Right lobe of liver (tissue), 4 donors: ENCODE data around the gene KLHL30.

Experiments used
- POLR2A ChIP-seq: fragments of 450-650 bp; IDR thresholded peaks from one replicate; pipeline ENCODE4 v1.6.1; 2017; ENCODE audit warnings: antibody characterized with exemption, mild to moderate bottlenecking
- TF ChIP-seq, protein P1 (sequence below), 4 donors: fragments of 200-600 bp in 3 of 4; fragments of 450-650 bp in 1 of 4; IDR thresholded peaks; one replicate each; pipeline versions ENCODE4 v1.5.1 to v1.8.0; 2016 to 2022; ENCODE audit warnings: antibody characterized with exemption in 4 of 4, mild to moderate bottlenecking in 2 of 4
- donor health status: DM: no; HTN: no; CAD: no.
- donor health status: DM: no; HTN: no; CAD: no.
- donor health status: DM: no; HTN: yes; CAD: no.

- TF ChIP-seq, protein P1, sequence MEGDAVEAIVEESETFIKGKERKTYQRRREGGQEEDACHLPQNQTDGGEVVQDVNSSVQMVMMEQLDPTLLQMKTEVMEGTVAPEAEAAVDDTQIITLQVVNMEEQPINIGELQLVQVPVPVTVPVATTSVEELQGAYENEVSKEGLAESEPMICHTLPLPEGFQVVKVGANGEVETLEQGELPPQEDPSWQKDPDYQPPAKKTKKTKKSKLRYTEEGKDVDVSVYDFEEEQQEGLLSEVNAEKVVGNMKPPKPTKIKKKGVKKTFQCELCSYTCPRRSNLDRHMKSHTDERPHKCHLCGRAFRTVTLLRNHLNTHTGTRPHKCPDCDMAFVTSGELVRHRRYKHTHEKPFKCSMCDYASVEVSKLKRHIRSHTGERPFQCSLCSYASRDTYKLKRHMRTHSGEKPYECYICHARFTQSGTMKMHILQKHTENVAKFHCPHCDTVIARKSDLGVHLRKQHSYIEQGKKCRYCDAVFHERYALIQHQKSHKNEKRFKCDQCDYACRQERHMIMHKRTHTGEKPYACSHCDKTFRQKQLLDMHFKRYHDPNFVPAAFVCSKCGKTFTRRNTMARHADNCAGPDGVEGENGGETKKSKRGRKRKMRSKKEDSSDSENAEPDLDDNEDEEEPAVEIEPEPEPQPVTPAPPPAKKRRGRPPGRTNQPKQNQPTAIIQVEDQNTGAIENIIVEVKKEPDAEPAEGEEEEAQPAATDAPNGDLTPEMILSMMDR (IDR thresholded peaks at IDR 0.05): no peak
- no peak for TF ChIP-seq POLR2A
These were observed 36.2 kb downstream of the KLHL30 start for GRCh38 chr2:238174701-238175100.
